Parathyroid adenoma (tissue), 2 donors: ENCODE data around the gene TMEM242.
"Not testable (repeated sequence)": the region's sequence is repeated elsewhere in the genome, so short reads cannot be mapped to it uniquely, and the experiment has no call there.

ENCODE experiments used
- H2AFZ ChIP-seq: fragments of 300-600 bp; sonication (generic); one replicate; pipeline ENCODE4 v1.7.0; 2017; ENCODE audit warnings: antibody characterized with exemption, mild to moderate bottlenecking
- H3K27ac ChIP-seq: fragments of 300-600 bp; sonication (generic); one replicate; pipeline ENCODE4 v1.7.0; 2017
- H3K27me3 ChIP-seq: fragments of 300-600 bp; sonication (generic); one replicate; pipeline ENCODE4 v1.7.0; 2017; ENCODE audit warnings: low read length; ENCODE audit not compliant: control insufficient read depth, insufficient read depth
- H3K36me3 ChIP-seq: fragments of 300-600 bp; sonication (generic); one replicate; pipeline ENCODE4 v1.7.0; 2017; ENCODE audit warnings: low read length; ENCODE audit not compliant: control insufficient read depth, insufficient read depth
- H3K4me1 ChIP-seq: fragments of 300-600 bp; sonication (generic); one replicate; pipeline ENCODE4 v1.7.0; 2017; ENCODE audit warnings: control low read depth
- H3K4me2 ChIP-seq: fragments of 300-600 bp; sonication (generic); one replicate; pipeline ENCODE4 v1.7.0; 2017; ENCODE audit warnings: low read length
- H3K4me3 ChIP-seq: fragments of 300-600 bp; sonication (generic); one replicate; pipeline ENCODE4 v1.7.0; 2017; ENCODE audit warnings: low read depth, low read length
- H3K79me2 ChIP-seq: fragments of 300-600 bp; sonication (generic); one replicate; pipeline ENCODE4 v1.7.0; 2017; ENCODE audit warnings: control low read depth
- H3K9ac ChIP-seq: fragments of 300-600 bp; sonication (generic); one replicate; pipeline ENCODE4 v1.7.0; 2017; ENCODE audit warnings: mild to moderate bottlenecking
- H3K9me3 ChIP-seq: fragments of 300-600 bp; sonication (generic); one replicate; pipeline ENCODE4 v1.7.0; 2017; ENCODE audit warnings: low read length; ENCODE audit not compliant: control insufficient read depth
- TF ChIP-seq, protein P1 (sequence below): fragments of 300-600 bp; sonication (generic); IDR thresholded peaks from one replicate; pipeline ENCODE4 v1.7.0; 2017; ENCODE audit warnings: antibody characterized with exemption, mild to moderate bottlenecking
- donor health status: primary hyperparathyroidism.

The TMEM242 gene

DNA sequence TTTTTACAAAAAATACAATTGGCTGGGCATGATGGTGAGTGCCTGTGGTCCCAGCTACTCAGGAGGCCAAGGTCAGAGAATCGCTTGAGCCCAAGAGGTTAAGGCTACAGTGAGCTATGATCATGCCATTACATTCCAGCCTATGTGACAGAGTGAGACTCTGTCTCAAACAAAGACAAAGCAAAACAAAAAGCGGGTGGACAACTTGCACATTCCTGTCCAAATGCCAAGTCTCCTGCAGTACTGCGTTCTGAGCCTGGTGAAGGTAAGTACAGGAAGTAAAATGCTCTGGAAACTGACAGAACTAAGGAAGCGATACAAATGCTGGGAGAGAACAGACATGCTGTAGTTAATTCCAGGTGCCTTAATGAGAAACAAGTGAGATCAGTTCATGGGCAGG is 20.4 kb upstream of the TMEM242 start:
- H3K4me3 ChIP-seq, result no peak overlapping the region
- H3K27me3 ChIP-seq, result no peaks in the 10 kb centered on the region
- peak overlapping the region; percentile 70 for H2AFZ ChIP-seq
- H3K9me3 ChIP-seq, result no peaks in the 10 kb centered on the region
- H3K4me1 ChIP-seq, result no peaks in the 10 kb centered on the region
- no peak overlapping the region for H3K27ac ChIP-seq
- no peak overlapping the region for H3K9ac ChIP-seq
- H3K79me2 ChIP-seq, result no peaks in the 10 kb centered on the region
- TF ChIP-seq, protein P1, sequence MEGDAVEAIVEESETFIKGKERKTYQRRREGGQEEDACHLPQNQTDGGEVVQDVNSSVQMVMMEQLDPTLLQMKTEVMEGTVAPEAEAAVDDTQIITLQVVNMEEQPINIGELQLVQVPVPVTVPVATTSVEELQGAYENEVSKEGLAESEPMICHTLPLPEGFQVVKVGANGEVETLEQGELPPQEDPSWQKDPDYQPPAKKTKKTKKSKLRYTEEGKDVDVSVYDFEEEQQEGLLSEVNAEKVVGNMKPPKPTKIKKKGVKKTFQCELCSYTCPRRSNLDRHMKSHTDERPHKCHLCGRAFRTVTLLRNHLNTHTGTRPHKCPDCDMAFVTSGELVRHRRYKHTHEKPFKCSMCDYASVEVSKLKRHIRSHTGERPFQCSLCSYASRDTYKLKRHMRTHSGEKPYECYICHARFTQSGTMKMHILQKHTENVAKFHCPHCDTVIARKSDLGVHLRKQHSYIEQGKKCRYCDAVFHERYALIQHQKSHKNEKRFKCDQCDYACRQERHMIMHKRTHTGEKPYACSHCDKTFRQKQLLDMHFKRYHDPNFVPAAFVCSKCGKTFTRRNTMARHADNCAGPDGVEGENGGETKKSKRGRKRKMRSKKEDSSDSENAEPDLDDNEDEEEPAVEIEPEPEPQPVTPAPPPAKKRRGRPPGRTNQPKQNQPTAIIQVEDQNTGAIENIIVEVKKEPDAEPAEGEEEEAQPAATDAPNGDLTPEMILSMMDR, result no peak
- no peaks in the 10 kb centered on the region for H3K36me3 ChIP-seq
- H3K4me2 ChIP-seq, result no peak overlapping the region

DNA sequence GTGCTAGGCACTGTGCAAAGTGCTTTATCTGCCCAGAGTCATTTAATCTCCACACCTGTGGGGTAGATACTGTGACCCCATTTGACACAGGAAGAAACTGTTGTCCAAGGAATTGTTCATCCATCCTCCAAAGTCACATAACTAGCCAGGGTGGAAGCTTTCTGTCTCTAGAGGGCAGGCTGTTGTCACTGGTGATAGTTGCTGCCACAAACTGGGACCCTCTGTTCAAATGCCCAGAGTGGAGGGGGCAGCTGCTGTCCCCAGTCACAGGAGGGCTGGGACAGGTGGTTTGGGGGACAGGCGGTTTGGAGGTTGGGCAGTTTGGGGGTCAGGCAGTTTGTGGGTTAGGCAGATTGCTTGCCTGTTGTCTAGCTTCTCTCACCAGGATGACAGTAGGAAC is 16.1 kb upstream of the TMEM242 start:
- no peaks in the 10 kb centered on the region for H3K36me3 ChIP-seq
- no peaks in the 10 kb centered on the region for H3K9me3 ChIP-seq
- H3K4me1 ChIP-seq, result no peaks in the 10 kb centered on the region
- H2AFZ ChIP-seq, result no peak overlapping the region
- H3K9ac ChIP-seq, result no peak overlapping the region
- H3K4me2 ChIP-seq, result no peak overlapping the region
- no peak overlapping the region for H3K4me3 ChIP-seq
- H3K27ac ChIP-seq, result no peak overlapping the region
- TF ChIP-seq, protein P1, result no peak
- no peaks in the 10 kb centered on the region for H3K27me3 ChIP-seq
- H3K79me2 ChIP-seq, result no peaks in the 10 kb centered on the region

DNA sequence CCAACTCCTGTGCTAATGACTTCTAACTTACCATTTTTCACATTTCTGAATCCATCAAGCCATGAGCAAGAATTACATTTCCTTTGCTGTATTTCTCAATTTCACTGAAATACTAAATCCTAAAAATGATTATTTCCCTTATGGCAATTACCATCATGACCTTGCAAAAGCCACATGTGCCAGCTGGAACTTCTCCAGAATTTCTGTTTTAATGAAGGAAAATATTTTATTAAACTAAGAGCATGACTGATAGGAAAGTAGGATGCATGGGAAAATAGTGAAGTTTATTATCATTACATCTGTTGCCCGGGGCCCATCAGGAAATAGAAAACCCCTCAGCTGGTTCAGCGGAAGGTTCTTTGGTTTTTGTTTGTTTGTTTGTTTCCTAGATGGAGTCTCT is 14.4 kb upstream of the TMEM242 start:
- no peaks in the 10 kb centered on the region for H3K9me3 ChIP-seq
- H2AFZ ChIP-seq, result no peak overlapping the region
- H3K27me3 ChIP-seq, result no peaks in the 10 kb centered on the region
- H3K27ac ChIP-seq, result no peak overlapping the region
- no peak overlapping the region for H3K4me2 ChIP-seq
- H3K4me1 ChIP-seq, result no peaks in the 10 kb centered on the region
- H3K9ac ChIP-seq, result no peak overlapping the region
- H3K4me3 ChIP-seq, result no peak overlapping the region
- no peaks in the 10 kb centered on the region for H3K79me2 ChIP-seq
- TF ChIP-seq, protein P1, result no peak
- no peaks in the 10 kb centered on the region for H3K36me3 ChIP-seq

DNA sequence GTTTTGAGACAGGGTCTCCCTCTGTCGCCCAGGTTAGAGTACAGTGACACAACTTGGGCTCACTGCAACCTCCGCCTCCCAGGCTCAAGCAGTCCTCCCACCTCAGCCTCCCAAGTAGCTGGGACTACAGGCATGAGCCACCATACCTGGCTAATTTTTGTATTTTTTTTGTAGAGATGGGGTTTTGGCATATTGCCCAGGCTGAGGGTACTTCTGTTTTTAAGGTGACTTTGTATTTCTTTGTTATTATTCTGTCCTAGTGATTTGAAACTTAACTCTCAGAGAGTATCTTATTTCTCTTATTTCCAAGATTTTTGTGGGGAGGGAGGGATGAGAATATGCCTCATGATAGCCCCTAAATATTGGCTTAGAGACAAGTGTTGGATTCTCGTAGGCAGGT is 14.0 kb upstream of the TMEM242 start:
- not testable (repeated sequence) for H3K36me3 ChIP-seq, H3K79me2 ChIP-seq, H3K27me3 ChIP-seq, H3K27ac ChIP-seq, H3K4me1 ChIP-seq, H3K4me3 ChIP-seq, H3K9ac ChIP-seq, H3K9me3 ChIP-seq, H3K4me2 ChIP-seq, H2AFZ ChIP-seq

DNA sequence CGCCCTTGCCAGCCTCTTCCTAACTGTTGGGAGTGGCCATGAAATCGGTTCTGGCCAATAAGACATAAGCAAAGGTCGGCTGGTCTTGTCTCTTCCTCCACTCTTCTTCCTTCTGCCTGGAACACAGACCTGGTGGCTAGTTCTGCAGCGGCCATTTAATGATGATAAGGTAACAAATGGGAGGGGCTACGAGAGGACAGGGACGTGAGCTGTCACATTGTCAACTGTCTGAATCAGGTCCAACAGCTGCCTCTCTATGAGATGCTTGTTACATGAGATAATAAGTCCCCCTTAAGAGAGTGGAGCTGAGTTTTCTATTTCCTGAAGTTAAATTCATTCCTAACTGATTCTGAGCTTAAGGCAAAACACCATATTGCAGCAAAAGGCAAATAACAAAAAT is 12.5 kb upstream of the TMEM242 start:
- TF ChIP-seq, protein P1, result no peak
- no peak overlapping the region for H3K27ac ChIP-seq
- no peak overlapping the region for H2AFZ ChIP-seq
- H3K4me3 ChIP-seq, result no peak overlapping the region
- no peaks in the 10 kb centered on the region for H3K27me3 ChIP-seq
- H3K79me2 ChIP-seq, result no peaks in the 10 kb centered on the region
- H3K4me2 ChIP-seq, result no peak overlapping the region
- no peak overlapping the region for H3K9ac ChIP-seq
- H3K36me3 ChIP-seq, result no peaks in the 10 kb centered on the region
- no peaks in the 10 kb centered on the region for H3K9me3 ChIP-seq
- H3K4me1 ChIP-seq, result no peaks in the 10 kb centered on the region
